Keratinocyte (primary cell): Measurements from ENCODE around the gene RERE. TPM values are rescaled to one million over a fixed set of nuclear protein-coding genes. Genes with fewer than 3 reads are reported as not detected.

Experiments used
- DNase-seq: peaks from one replicate; pipeline ENCODE4 v3.0.0-alpha.2; 2011; ENCODE audit warnings: low read depth, missing footprints, low spot score
- FAIRE-seq: peaks from 2 replicates; lab custom pipeline; 2011; peaks lifted over from hg19 to GRCh38; lab: Jason Lieb, UNC
- H2AFZ ChIP-seq: 2 replicates; pipeline ENCODE4 v1.6.0; 2012; ENCODE audit warnings: low read length, control low read depth, inconsistent platforms; ENCODE audit not compliant: control insufficient read depth
- H3K27ac ChIP-seq: 2 replicates; pipeline ENCODE4 v1.5.1; 2011; ENCODE audit warnings: low read length; ENCODE audit not compliant: control insufficient read depth, insufficient read depth
- H3K27me3 ChIP-seq: 3 replicates; pipeline ENCODE4 v1.6.0; 2011; ENCODE audit warnings: low read length; ENCODE audit not compliant: control insufficient read depth, insufficient read depth; ENCODE audit errors: extremely low read depth
- H3K36me3 ChIP-seq, 2 experiments: 2 replicates in 1 of 2; 3 replicates in 1 of 2; pipeline ENCODE4 v1.5.1; 2011; ENCODE audit warnings: low read length in 2 of 2, mild to moderate bottlenecking in 1 of 2; ENCODE audit not compliant: control insufficient read depth in 2 of 2, insufficient read depth in 2 of 2; ENCODE audit errors: extremely low read depth in 1 of 2
- H3K4me1 ChIP-seq: 3 replicates; pipeline ENCODE4 v1.5.1; 2011; ENCODE audit warnings: low read length; ENCODE audit not compliant: control insufficient read depth, insufficient read depth; ENCODE audit errors: extremely low read depth
- H3K4me2 ChIP-seq: 3 replicates; pipeline ENCODE4 v1.6.0; 2011; ENCODE audit warnings: low read depth, low read length; ENCODE audit not compliant: control insufficient read depth, insufficient read depth; ENCODE audit errors: extremely low read depth
- H3K4me3 ChIP-seq, 3 experiments: fragments of 200-600 bp in 1 of 3; sonication (generic) in 1 of 3; 2 replicates in 2 of 3; 3 replicates in 1 of 3; pipeline ENCODE4 v1.5.1; 2011 to 2016; ENCODE audit warnings: low read length in 3 of 3, mild to moderate bottlenecking in 3 of 3, control low read depth in 2 of 3, inconsistent platforms in 1 of 3, low read depth in 1 of 3, mixed read lengths in 1 of 3, mixed run types in 1 of 3, moderate library complexity in 1 of 3; ENCODE audit not compliant: control insufficient read depth in 2 of 3, insufficient read depth in 2 of 3; ENCODE audit errors: extremely low read depth in 1 of 3
- H3K79me2 ChIP-seq: 2 replicates; pipeline ENCODE4 v1.6.0; 2012; ENCODE audit warnings: low read length; ENCODE audit not compliant: control insufficient read depth, insufficient read depth
- H3K9ac ChIP-seq: 3 replicates; pipeline ENCODE4 v1.6.0; 2011; ENCODE audit warnings: low read length; ENCODE audit not compliant: control insufficient read depth, insufficient read depth; ENCODE audit errors: extremely low read depth
- H3K9me1 ChIP-seq: 3 replicates; pipeline ENCODE4 v1.6.0; 2011; ENCODE audit warnings: low read length; ENCODE audit not compliant: control insufficient read depth, insufficient read depth; ENCODE audit errors: extremely low read depth
- H3K9me3 ChIP-seq: 2 replicates; pipeline ENCODE4 v1.5.1; 2012; ENCODE audit warnings: low read depth, low read length; ENCODE audit not compliant: control insufficient read depth
- H4K20me1 ChIP-seq: 3 replicates; pipeline ENCODE4 v1.6.0; 2011; ENCODE audit warnings: low read length; ENCODE audit not compliant: control insufficient read depth, insufficient read depth; ENCODE audit errors: extremely low read depth
- EZH2 ChIP-seq: IDR thresholded peaks from one replicate; pipeline ENCODE4 v1.6.1; 2012; ENCODE audit warnings: inconsistent platforms, mild to moderate bottlenecking, low read length, moderate library complexity
- dilution Hi-C: fragments of 300-500 bp; cut with MboI; formaldehyde crosslinking; loops from one replicate; pipeline ENCODE4 v1.7.0; 2020; ENCODE audit warnings: low sequenced_read_pairs; ENCODE audit not compliant: extremely low pct_ligation_motif_present
- polyA plus RNA-seq, 5 experiments: library from polyadenylated mRNA; depleted of rRNA in 3 of 5; stranded (reverse) in 3 of 5; stranded (forward) in 1 of 5; unstranded in 1 of 5; fragments of >200 nt; gene quantifications; 1 replicate in 1 of 5; 2 replicates in 3 of 5; 3 replicates in 1 of 5; pipeline versions ENCODE4 v1.2.1 to v1.2.3, GENCODE V29; 2011 to 2012; ENCODE audit warnings: missing spikeins in 2 of 5, low read depth in 1 of 5, low replicate concordance in 1 of 5
- TF ChIP-seq, protein P1 (sequence below), 3 experiments: IDR thresholded peaks in 1 of 3; conservative IDR thresholded peaks in 1 of 3; optimal IDR thresholded peaks in 1 of 3; 2 replicates in 2 of 3; 3 replicates in 1 of 3; pipeline versions ENCODE3 to v1.5.1; 2011; ENCODE audit warnings: low read length in 3 of 3, mild to moderate bottlenecking in 3 of 3, moderate library complexity in 2 of 3, control low read depth in 1 of 3, inconsistent platforms in 1 of 3; ENCODE audit not compliant: insufficient read depth in 2 of 3; ENCODE audit errors: extremely low read depth in 1 of 3

RERE gene
- polyA plus RNA-seq, 1 donor (not counting 4 experiments of a cell fraction or from before 2014, with no cell fraction given): 3.8 TPM

DNA sequence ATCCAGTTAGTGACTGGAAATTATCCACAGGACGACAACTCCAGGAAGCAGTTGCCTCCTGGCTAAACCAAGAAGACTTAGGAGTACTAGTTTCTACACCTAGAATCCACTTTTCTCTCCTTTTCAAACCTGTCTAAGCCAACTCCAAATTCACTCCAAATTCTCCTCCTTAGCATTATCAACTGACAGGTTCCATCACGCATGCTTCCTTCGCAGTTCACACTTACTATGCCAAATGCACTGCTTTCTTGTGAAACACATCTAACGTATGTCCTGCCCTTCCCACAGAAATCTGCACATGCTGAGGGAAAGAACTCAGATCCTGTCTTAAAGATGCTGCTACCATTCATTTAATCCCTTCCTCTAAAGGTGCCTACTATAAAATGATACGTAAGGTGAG is 225.9 kb downstream of the RERE start:
- Histone ChIP-seq H3K9ac (no peak overlapping the region), H3K27ac (no peak overlapping the region), H3K27me3 (no peaks in the 10 kb centered on the region), H3K9me1 (no peaks in the 10 kb centered on the region), H3K36me3 (no peaks in the 10 kb centered on the region), H3K79me2 (no peaks in the 10 kb centered on the region), H2AFZ (no peak overlapping the region), H3K4me1 (peaks cover 17% of the 10 kb centered on the region), H3K4me2 (peak overlapping the region; percentile 19), H3K9me3 (no peaks in the 10 kb centered on the region), H3K4me3 (no peak overlapping the region), H4K20me1 (no peaks in the 10 kb centered on the region)
- TF ChIP-seq EZH2: no peak
- TF ChIP-seq, protein P1, sequence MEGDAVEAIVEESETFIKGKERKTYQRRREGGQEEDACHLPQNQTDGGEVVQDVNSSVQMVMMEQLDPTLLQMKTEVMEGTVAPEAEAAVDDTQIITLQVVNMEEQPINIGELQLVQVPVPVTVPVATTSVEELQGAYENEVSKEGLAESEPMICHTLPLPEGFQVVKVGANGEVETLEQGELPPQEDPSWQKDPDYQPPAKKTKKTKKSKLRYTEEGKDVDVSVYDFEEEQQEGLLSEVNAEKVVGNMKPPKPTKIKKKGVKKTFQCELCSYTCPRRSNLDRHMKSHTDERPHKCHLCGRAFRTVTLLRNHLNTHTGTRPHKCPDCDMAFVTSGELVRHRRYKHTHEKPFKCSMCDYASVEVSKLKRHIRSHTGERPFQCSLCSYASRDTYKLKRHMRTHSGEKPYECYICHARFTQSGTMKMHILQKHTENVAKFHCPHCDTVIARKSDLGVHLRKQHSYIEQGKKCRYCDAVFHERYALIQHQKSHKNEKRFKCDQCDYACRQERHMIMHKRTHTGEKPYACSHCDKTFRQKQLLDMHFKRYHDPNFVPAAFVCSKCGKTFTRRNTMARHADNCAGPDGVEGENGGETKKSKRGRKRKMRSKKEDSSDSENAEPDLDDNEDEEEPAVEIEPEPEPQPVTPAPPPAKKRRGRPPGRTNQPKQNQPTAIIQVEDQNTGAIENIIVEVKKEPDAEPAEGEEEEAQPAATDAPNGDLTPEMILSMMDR (optimal IDR thresholded peaks at IDR 0.05 in 1 of 3, IDR thresholded peaks at IDR 0.05 in 1 of 3, conservative IDR thresholded peaks at IDR 0.05 in 1 of 3; ENCODE audit: extremely low read depth in 1 of 3, insufficient read depth in 2 of 3, low read length in 3 of 3): no peak
- DNase-seq: no peak
- dilution Hi-C loops: no loop called here
- no peak for FAIRE-seq

DNA sequence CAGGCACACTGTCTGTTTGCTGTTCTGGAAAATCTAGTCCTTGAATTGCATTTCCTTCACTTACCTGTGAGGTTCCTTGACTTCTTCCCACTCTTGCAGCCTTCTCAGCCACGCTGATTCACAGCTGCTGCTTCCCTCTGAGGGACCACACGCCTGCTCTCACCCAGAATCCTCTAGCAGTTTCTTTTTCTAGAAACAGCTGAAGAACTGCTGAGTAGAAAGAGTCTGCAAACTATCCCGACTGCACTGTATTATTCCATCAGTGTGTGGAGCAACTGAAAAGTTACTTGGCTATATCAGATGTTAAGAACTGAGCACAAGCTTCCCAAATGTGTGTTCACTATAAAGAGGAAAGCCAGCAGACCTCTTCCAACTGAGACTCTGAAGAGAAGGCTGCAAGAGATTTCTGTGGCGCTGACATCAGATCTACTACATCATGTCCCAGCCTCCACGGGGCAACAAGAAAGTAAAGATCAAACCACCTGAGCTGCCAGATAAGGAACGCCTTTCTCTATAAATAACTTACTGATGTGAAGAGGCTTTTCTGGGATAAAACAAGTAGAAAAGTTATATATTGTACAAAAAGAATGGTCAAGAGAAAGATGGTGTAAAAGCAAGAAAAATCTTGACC is 226.6 kb downstream of the RERE start:
- Histone ChIP-seq H3K4me1 (peaks cover 17% of the 10 kb centered on the region), H3K4me2 (peak overlapping the region; percentile 23), H4K20me1 (no peaks in the 10 kb centered on the region), H3K79me2 (no peaks in the 10 kb centered on the region), H3K27me3 (no peaks in the 10 kb centered on the region), H3K9me3 (no peaks in the 10 kb centered on the region), H2AFZ (no peak overlapping the region), H3K36me3 (no peaks in the 10 kb centered on the region), H3K9me1 (no peaks in the 10 kb centered on the region), H3K4me3 (no peak overlapping the region), H3K9ac (no peak overlapping the region), H3K27ac (no peak overlapping the region)
- no peak for DNase-seq
- no peak for TF ChIP-seq EZH2
- TF ChIP-seq, protein P1 (optimal IDR thresholded peaks at IDR 0.05 in 1 of 3, IDR thresholded peaks at IDR 0.05 in 1 of 3, conservative IDR thresholded peaks at IDR 0.05 in 1 of 3; ENCODE audit: extremely low read depth in 1 of 3, insufficient read depth in 2 of 3, low read length in 3 of 3): no peak
- FAIRE-seq: peak; percentile 72
- dilution Hi-C loops: no loop called here
